ENCODE data around the gene UBQLN4.

The UBQLN4 gene

GRCh38 chr1:156021093-156021428 is 32.5 kb downstream of the UBQLN4 start:
- in situ Hi-C loops (cut with MboI; ENCODE audit: low sequenced_read_pairs, unreplicated experiment) = no loop called here
- TF ChIP-seq CTCF (IDR thresholded peaks at IDR 0.05; ENCODE audit: borderline replicate concordance, control extremely low read depth, extremely low read depth, insufficient read depth, missing control alignments) = no peak
- DNase-seq (ENCODE audit: low spot score) = no peak

GRCh38 chr1:156020293-156021092 is 33.1 kb downstream of the UBQLN4 start, which contains the start of gene SSR2:
TSS of gene SSR2 (minus strand) at chr1:156020951. CDS start at chr1:156020167, 784 bp downstream.
- in situ Hi-C loops (cut with MboI; ENCODE audit: low sequenced_read_pairs, unreplicated experiment) = no loop called here
- peak; percentile 96 for DNase-seq (ENCODE audit: low spot score)
- TF ChIP-seq CTCF (IDR thresholded peaks at IDR 0.05; ENCODE audit: borderline replicate concordance, control extremely low read depth, extremely low read depth, insufficient read depth, missing control alignments) = no peak

GRCh38 chr1:156019946-156020292 is 33.7 kb downstream of the UBQLN4 start:
- TF ChIP-seq CTCF (IDR thresholded peaks at IDR 0.05; ENCODE audit: borderline replicate concordance, control extremely low read depth, extremely low read depth, insufficient read depth, missing control alignments) = no peak
- DNase-seq (ENCODE audit: low spot score) = no peak
- in situ Hi-C loops (cut with MboI; ENCODE audit: low sequenced_read_pairs, unreplicated experiment) = no loop called here

- in situ Hi-C loops (cut with MboI; ENCODE audit: low sequenced_read_pairs, unreplicated experiment) = no loop called here
- no peak for TF ChIP-seq CTCF (IDR thresholded peaks at IDR 0.05; ENCODE audit: borderline replicate concordance, control extremely low read depth, extremely low read depth, insufficient read depth, missing control alignments)
- no peak for DNase-seq (ENCODE audit: low spot score)
Observed at GRCh38 chr1:156014829-156015228, 38.8 kb downstream of the UBQLN4 start.

- in situ Hi-C loops (cut with MboI; ENCODE audit: low sequenced_read_pairs, unreplicated experiment) = no loop called here
- DNase-seq (ENCODE audit: low spot score) = peak; percentile 75
- no peak for TF ChIP-seq CTCF (IDR thresholded peaks at IDR 0.05; ENCODE audit: borderline replicate concordance, control extremely low read depth, extremely low read depth, insufficient read depth, missing control alignments)
Observed at GRCh38 chr1:156012051-156012817, 41.4 kb downstream of the UBQLN4 start.

DNA sequence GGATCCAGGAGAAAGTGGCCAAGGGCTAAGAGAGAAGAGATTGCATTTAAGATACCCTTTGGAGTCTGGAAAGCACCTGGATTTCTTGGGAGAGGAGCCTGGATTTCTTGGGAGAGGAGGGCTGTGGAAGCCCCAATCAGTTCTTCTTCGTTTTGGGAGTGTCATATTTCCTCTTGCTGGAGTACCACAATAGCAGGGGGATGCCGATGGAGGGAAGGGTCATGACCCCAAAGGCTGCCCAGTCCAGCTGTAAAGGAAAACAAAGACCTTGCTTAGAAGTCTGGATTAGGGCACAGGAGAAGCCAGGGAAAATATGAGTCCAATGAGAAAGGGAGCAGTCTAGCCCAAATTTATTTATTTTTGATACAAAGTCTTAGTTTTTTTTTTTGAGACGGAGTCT is 44.2 kb downstream of the UBQLN4 start:
- TF ChIP-seq CTCF (IDR thresholded peaks at IDR 0.05; ENCODE audit: borderline replicate concordance, control extremely low read depth, extremely low read depth, insufficient read depth, missing control alignments) = no peak
- in situ Hi-C loops (cut with MboI; ENCODE audit: low sequenced_read_pairs, unreplicated experiment) = no loop called here
- no peak for DNase-seq (ENCODE audit: low spot score)
